ENCODE data around the gene TRAF7.

DNA sequence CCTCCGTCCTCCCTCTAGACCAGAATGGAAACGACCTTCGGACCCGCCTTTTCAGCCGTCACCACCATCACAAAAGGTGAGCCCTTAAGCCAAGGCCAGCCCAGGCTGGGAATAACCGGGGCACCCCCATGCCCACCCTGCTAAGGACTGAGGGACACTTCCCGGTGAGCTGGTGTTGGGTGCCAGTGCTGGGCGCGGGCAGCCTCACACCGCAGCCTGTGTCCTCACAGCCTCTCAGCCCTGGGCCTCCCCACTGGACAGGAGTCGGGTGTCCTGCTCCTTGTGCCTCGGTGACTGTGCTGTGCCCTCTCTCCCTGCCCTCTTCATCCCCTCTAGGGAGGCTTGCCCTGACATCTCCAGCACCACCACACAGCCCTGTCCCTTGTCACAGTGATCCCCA is 10.3 kb downstream of the TRAF7 start:
- TF ChIP-seq, protein P1, sequence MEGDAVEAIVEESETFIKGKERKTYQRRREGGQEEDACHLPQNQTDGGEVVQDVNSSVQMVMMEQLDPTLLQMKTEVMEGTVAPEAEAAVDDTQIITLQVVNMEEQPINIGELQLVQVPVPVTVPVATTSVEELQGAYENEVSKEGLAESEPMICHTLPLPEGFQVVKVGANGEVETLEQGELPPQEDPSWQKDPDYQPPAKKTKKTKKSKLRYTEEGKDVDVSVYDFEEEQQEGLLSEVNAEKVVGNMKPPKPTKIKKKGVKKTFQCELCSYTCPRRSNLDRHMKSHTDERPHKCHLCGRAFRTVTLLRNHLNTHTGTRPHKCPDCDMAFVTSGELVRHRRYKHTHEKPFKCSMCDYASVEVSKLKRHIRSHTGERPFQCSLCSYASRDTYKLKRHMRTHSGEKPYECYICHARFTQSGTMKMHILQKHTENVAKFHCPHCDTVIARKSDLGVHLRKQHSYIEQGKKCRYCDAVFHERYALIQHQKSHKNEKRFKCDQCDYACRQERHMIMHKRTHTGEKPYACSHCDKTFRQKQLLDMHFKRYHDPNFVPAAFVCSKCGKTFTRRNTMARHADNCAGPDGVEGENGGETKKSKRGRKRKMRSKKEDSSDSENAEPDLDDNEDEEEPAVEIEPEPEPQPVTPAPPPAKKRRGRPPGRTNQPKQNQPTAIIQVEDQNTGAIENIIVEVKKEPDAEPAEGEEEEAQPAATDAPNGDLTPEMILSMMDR (conservative IDR thresholded peaks at IDR 0.05; ENCODE audit: low read length): no peak
- TF ChIP-seq EZH2phosphoT487 (IDR thresholded peaks at IDR 0.05; ENCODE audit: borderline replicate concordance, low read depth, low read length): no peak
